PFSK-1 (cell line): ENCODE data around the gene HIVEP2.

Source experiments
- FOXP2 ChIP-seq: optimal IDR thresholded peaks from 2 replicates; pipeline ENCODE3; 2011; ENCODE audit warnings: borderline replicate concordance, control low read depth, inconsistent platforms; ENCODE audit not compliant: insufficient read depth; ENCODE audit errors: extremely low read length, extremely low read depth
- POLR2AphosphoS5 ChIP-seq: IDR thresholded peaks from 2 replicates; pipeline ENCODE4 v1.6.1; 2012; ENCODE audit warnings: low read depth, mild to moderate bottlenecking, control low read depth, low read length, moderate library complexity
- REST ChIP-seq, 2 experiments: IDR thresholded peaks; 2 replicates each; pipeline versions ENCODE4 v1.6.1 to v1.8.0; 2011 to 2012; ENCODE audit warnings: low read depth in 2 of 2, low read length in 2 of 2, control low read depth in 1 of 2, inconsistent platforms in 1 of 2, mild to moderate bottlenecking in 1 of 2, moderate library complexity in 1 of 2; ENCODE audit not compliant: insufficient read depth in 1 of 2
- SIN3A ChIP-seq: IDR thresholded peaks from 2 replicates; pipeline ENCODE4 v1.6.1; 2012; ENCODE audit warnings: mild to moderate bottlenecking, low read length, moderate library complexity, borderline replicate concordance; ENCODE audit not compliant: insufficient read depth
- TAF1 ChIP-seq: IDR thresholded peaks from 2 replicates; pipeline ENCODE4 v1.6.1; 2012; ENCODE audit warnings: low read length, control low read depth, borderline replicate concordance; ENCODE audit not compliant: insufficient read depth

Gene HIVEP2

DNA sequence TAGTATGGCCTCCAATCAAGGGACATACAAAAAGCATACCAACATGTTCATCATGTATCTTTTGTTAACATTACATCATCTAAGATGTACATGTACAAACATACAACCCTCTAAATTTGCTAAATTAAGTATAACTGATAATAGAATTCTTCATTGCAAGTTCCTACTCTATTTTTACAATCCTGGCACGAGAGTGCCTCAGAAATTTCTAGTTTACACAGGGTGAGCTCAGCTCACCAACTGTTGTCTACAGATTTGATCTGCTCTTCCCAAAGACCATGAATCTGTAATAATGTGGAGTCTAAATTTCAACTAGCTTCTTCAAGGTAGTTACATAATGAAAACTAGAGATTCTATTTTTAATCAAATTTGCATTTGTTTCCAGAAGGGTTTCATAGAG lies 179.7 kb downstream of the HIVEP2 start:
- TF ChIP-seq REST (IDR thresholded peaks at IDR 0.05; ENCODE audit: insufficient read depth in 1 of 2, low read depth in 2 of 2, low read length in 2 of 2), result no peak
- TF ChIP-seq FOXP2, result no peak
- TF ChIP-seq SIN3A, result no peak
- TF ChIP-seq POLR2AphosphoS5, result no peak
- TF ChIP-seq TAF1, result no peak

DNA sequence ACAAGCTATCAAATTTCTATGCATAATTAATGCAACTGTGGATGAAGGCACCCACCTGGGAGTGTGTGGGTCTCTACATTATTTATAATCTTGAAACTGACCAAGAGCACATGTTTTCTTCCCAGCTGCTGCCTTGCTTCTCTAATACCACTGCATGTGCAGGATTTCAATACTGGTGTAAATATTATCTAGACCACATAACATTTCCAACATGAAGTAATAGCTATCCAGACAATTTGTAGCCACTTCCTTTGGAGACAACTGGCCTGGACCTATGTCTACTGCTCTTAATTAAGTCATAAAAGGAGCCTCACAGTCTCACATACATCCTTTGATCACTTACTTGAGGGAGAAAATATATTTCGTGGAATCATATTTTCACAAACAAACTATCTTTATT lies 180.7 kb downstream of the HIVEP2 start:
- TF ChIP-seq TAF1, result no peak
- TF ChIP-seq SIN3A, result no peak
- no peak for TF ChIP-seq REST (IDR thresholded peaks at IDR 0.05; ENCODE audit: insufficient read depth in 1 of 2, low read depth in 2 of 2, low read length in 2 of 2)
- no peak for TF ChIP-seq POLR2AphosphoS5
- TF ChIP-seq FOXP2, result no peak

DNA sequence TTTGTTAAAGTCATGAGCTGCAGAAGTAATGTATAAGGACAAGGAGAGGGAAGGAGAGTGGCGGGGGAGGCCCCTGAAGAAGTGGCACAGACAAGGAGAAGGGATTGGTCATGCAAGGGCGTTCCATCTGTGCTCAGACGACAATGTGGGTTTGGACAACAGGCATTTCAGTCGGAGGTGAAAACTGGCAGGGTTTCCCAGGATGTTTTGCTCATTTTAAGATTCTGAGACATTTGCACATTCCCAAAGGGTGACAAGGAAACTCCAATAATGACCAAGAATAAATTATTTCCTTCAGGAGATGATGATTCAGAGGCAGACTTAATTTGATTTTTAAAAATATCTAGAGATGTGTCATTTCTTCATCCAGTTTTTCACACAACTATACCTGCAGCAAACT lies 181.8 kb downstream of the HIVEP2 start:
- TF ChIP-seq REST (IDR thresholded peaks at IDR 0.05; ENCODE audit: insufficient read depth in 1 of 2, low read depth in 2 of 2, low read length in 2 of 2) (no peak), POLR2AphosphoS5 (no peak), TAF1 (no peak), FOXP2 (no peak), SIN3A (no peak)

GRCh38 chr6:142761756-142762155 lies 183.2 kb downstream of the HIVEP2 start:
- no peak for TF ChIP-seq POLR2AphosphoS5

- no peak for TF ChIP-seq REST (IDR thresholded peaks at IDR 0.05; ENCODE audit: insufficient read depth in 1 of 2, low read depth in 2 of 2, low read length in 2 of 2)
- no peak for TF ChIP-seq SIN3A
- no peak for TF ChIP-seq TAF1
- TF ChIP-seq POLR2AphosphoS5, result no peak
- TF ChIP-seq FOXP2, result no peak
Measured at GRCh38 chr6:142760152-142760551, 184.8 kb downstream of the HIVEP2 start.
